H1 (cell line): ENCODE results near the gene BRD9. TPM values are rescaled to one million over a fixed set of nuclear protein-coding genes. Genes with fewer than 3 reads are reported as not detected.
"Not testable (repeated sequence)": the region's sequence is repeated elsewhere in the genome, so short reads cannot be mapped to it uniquely, and the experiment has no call there.

Source experiments
- CTCF ChIA-PET: fragments of 300-600 bp; sonication (Branson Sonifier 250); formaldehyde crosslinking; loops from one replicate; lab custom pipeline; 2021; ENCODE audit not compliant: partially characterized antibody; lab: Charles Lee
- POLR2A ChIA-PET: fragments of 300-600 bp; sonication (Branson Sonifier 250); formaldehyde crosslinking; loops from one replicate; lab custom pipeline; 2021; ENCODE audit warnings: inconsistent platforms; ENCODE audit not compliant: partially characterized antibody; lab: Charles Lee
- DNase-seq, 2 experiments: peaks; one replicate each; pipeline versions ENCODE4 v3.0.0 to v3.0.0-alpha.2; 2010 to 2022; ENCODE audit warnings: low spot score in 2 of 2, low read depth in 1 of 2, mixed read lengths in 1 of 2
- FAIRE-seq: peaks from 2 replicates; lab custom pipeline; 2011; peaks lifted over from hg19 to GRCh38; lab: Jason Lieb, UNC
- H2AFZ ChIP-seq: 2 replicates; pipeline ENCODE4 v1.8.1; 2012; ENCODE audit warnings: low read length, inconsistent platforms
- H2AK5ac ChIP-seq: 2 replicates; pipeline ENCODE4 v1.6.1; 2013; ENCODE audit warnings: low read depth, low read length
- H2BK120ac ChIP-seq: replicated peaks from 2 replicates; pipeline ENCODE3; 2013; ENCODE audit warnings: low read depth, low read length, inconsistent platforms
- H2BK12ac ChIP-seq: 2 replicates; pipeline ENCODE4 v1.6.1; 2013; ENCODE audit warnings: low read depth, low read length
- H2BK15ac ChIP-seq: 2 replicates; pipeline ENCODE4 v1.6.1; 2013; ENCODE audit warnings: low read length
- H2BK20ac ChIP-seq: 2 replicates; pipeline ENCODE4 v1.6.1; 2013; ENCODE audit warnings: low read length
- H2BK5ac ChIP-seq: 2 replicates; pipeline ENCODE4 v1.6.1; 2013; ENCODE audit warnings: low read depth, low read length
- H3K14ac ChIP-seq: 2 replicates; pipeline ENCODE4 v1.6.1; 2013; ENCODE audit warnings: inconsistent platforms; ENCODE audit not compliant: insufficient read length
- H3K18ac ChIP-seq: 2 replicates; pipeline ENCODE4 v1.6.1; 2013; ENCODE audit warnings: low read length; ENCODE audit errors: extremely low read depth
- H3K23ac ChIP-seq: 2 replicates; pipeline ENCODE4 v1.6.1; 2013; ENCODE audit warnings: inconsistent platforms; ENCODE audit not compliant: insufficient read length
- H3K23me2 ChIP-seq: 2 replicates; pipeline ENCODE4 v1.6.1; 2013; ENCODE audit warnings: low read depth, low read length
- H3K27ac ChIP-seq: 2 replicates; pipeline ENCODE4 v1.6.1; 2011; ENCODE audit warnings: low read depth, low read length, inconsistent platforms
- H3K27me3 ChIP-seq, 4 experiments: replicated peaks in 1 of 4; 1 replicate in 1 of 4; 2 replicates in 3 of 4; pipeline versions ENCODE4 v1.6.1 to v1.8.1; 2011 to 2013; ENCODE audit warnings: low read length in 3 of 4, mild to moderate bottlenecking in 3 of 4, inconsistent platforms in 2 of 4, mixed read lengths in 2 of 4, moderate library complexity in 1 of 4; ENCODE audit not compliant: control insufficient read depth in 3 of 4, insufficient read depth in 3 of 4; ENCODE audit errors: extremely low read depth in 1 of 4
- H3K36me3 ChIP-seq, 4 experiments: 2 replicates each; pipeline versions ENCODE4 v1.6.1 to v1.8.1; 2011 to 2013; ENCODE audit warnings: mild to moderate bottlenecking in 4 of 4, low read length in 3 of 4, moderate library complexity in 2 of 4, control low read depth in 1 of 4, inconsistent platforms in 1 of 4; ENCODE audit not compliant: insufficient read depth in 4 of 4, control insufficient read depth in 2 of 4
- H3K4ac ChIP-seq: replicated peaks from 2 replicates; pipeline ENCODE3; 2013; ENCODE audit warnings: low read length, low read depth, mixed read lengths, inconsistent platforms; ENCODE audit not compliant: insufficient read length
- H3K4me1 ChIP-seq, 4 experiments: replicated peaks in 1 of 4; 1 replicate in 1 of 4; 2 replicates in 3 of 4; pipeline versions ENCODE4 v1.6.1 to v1.8.1; 2011 to 2013; ENCODE audit warnings: low read length in 3 of 4, inconsistent platforms in 2 of 4, mixed read lengths in 1 of 4; ENCODE audit not compliant: insufficient read depth in 4 of 4, control insufficient read depth in 3 of 4
- H3K4me2 ChIP-seq, 2 experiments: 2 replicates each; pipeline versions ENCODE4 v1.6.1 to v1.8.1; 2011 to 2013; ENCODE audit warnings: low read depth in 2 of 2, low read length in 2 of 2, control low read depth in 1 of 2, inconsistent platforms in 1 of 2, mild to moderate bottlenecking in 1 of 2; ENCODE audit not compliant: insufficient read depth in 1 of 2
- H3K4me3 ChIP-seq, 4 experiments: fragments of 200-600, 300-600 bp in 1 of 4; sonication (generic), shearing (Covaris generic), sonication (Bioruptor Twin) in 1 of 4; 2 replicates each; pipeline versions ENCODE4 v1.5.1 to v1.8.1; 2011 to 2016; ENCODE audit warnings: low read length in 4 of 4, low read depth in 3 of 4, control low read depth in 2 of 4, inconsistent platforms in 2 of 4, mild to moderate bottlenecking in 2 of 4, mixed read lengths in 1 of 4, moderate library complexity in 1 of 4; ENCODE audit not compliant: insufficient read depth in 2 of 4; ENCODE audit errors: extremely low read depth in 1 of 4
- H3K56ac ChIP-seq: replicated peaks from 2 replicates; pipeline ENCODE3; 2013; ENCODE audit warnings: low read depth, mild to moderate bottlenecking, mixed read lengths, low read length, inconsistent platforms; ENCODE audit not compliant: insufficient read length
- H3K79me1 ChIP-seq: 2 replicates; pipeline ENCODE4 v1.6.1; 2013; ENCODE audit warnings: low read depth, low read length, control low read depth
- H3K79me2 ChIP-seq, 2 experiments: 2 replicates each; pipeline versions ENCODE4 v1.6.1 to v1.8.1; 2012 to 2013; ENCODE audit warnings: low read length in 2 of 2, mild to moderate bottlenecking in 2 of 2, inconsistent platforms in 1 of 2; ENCODE audit not compliant: insufficient read depth in 2 of 2, control insufficient read depth in 1 of 2
- H3K9ac ChIP-seq, 4 experiments: replicated peaks in 1 of 4; 1 replicate in 1 of 4; 2 replicates in 3 of 4; pipeline versions ENCODE4 v1.6.1 to v1.8.1; 2011 to 2013; ENCODE audit warnings: low read depth in 3 of 4, low read length in 3 of 4, control low read depth in 2 of 4, mild to moderate bottlenecking in 2 of 4, moderate library complexity in 2 of 4, inconsistent platforms in 1 of 4; ENCODE audit errors: extremely low read depth in 1 of 4
- H3K9me3 ChIP-seq, 2 experiments: 2 replicates each; pipeline versions ENCODE4 v1.6.1 to v1.8.1; 2012 to 2013; ENCODE audit warnings: mild to moderate bottlenecking in 2 of 2, moderate library complexity in 2 of 2, control low read depth in 1 of 2, inconsistent platforms in 1 of 2, low read depth in 1 of 2, low read length in 1 of 2, mixed read lengths in 1 of 2; ENCODE audit not compliant: insufficient read depth in 2 of 2
- H4K20me1 ChIP-seq, 2 experiments: replicated peaks in 1 of 2; 2 replicates each; pipeline versions ENCODE3 to v1.8.1; 2011 to 2013; ENCODE audit warnings: inconsistent platforms in 2 of 2, low read length in 2 of 2, mild to moderate bottlenecking in 1 of 2; ENCODE audit not compliant: insufficient read depth in 2 of 2, control insufficient read depth in 1 of 2
- H4K5ac ChIP-seq: 2 replicates; pipeline ENCODE4 v1.6.1; 2013; ENCODE audit warnings: low read length, low read depth, mixed read lengths, inconsistent platforms; ENCODE audit not compliant: insufficient read length
- H4K8ac ChIP-seq: 2 replicates; pipeline ENCODE4 v1.8.0; 2013; ENCODE audit warnings: mild to moderate bottlenecking, moderate library complexity, low read length, inconsistent platforms; ENCODE audit not compliant: insufficient read depth; ENCODE audit errors: extremely low read depth
- H4K91ac ChIP-seq: replicated peaks from 2 replicates; pipeline ENCODE3; 2013; ENCODE audit warnings: low read length, mixed read lengths, inconsistent platforms; ENCODE audit not compliant: insufficient read length
- CTCF ChIP-seq, 3 experiments: IDR thresholded peaks; 1 replicate in 2 of 3; 2 replicates in 1 of 3; pipeline versions ENCODE4 v1.5.1 to v1.6.1; 2011; ENCODE audit warnings: low read length in 3 of 3, mild to moderate bottlenecking in 3 of 3, inconsistent platforms in 2 of 3, low read depth in 1 of 3, moderate library complexity in 1 of 3; ENCODE audit not compliant: insufficient read depth in 1 of 3; ENCODE audit errors: control extremely low read depth in 1 of 3
- WGBS, 2 experiments: shearing (Covaris generic) in 1 of 2; methylation state at CpG; one replicate each; pipeline versions ENCODE4 v1.1.6 to v1.1.7; 2013 to 2015; ENCODE audit warnings: low lambda C conversion rate in 2 of 2, mixed read lengths in 2 of 2, inconsistent platforms in 1 of 2, low coverage in 1 of 2, missing lambda C conversion rate in 1 of 2; ENCODE audit not compliant: insufficient replicate concordance in 2 of 2, insufficient coverage in 1 of 2, insufficient read length in 1 of 2; ENCODE audit errors: extremely low coverage in 1 of 2, missing lambda C conversion rate in 1 of 2; 5-methylcytosine and 5-hydroxymethylcytosine counted together
- polyA plus RNA-seq, 7 experiments: library from polyadenylated mRNA; depleted of rRNA in 3 of 7; stranded (reverse) in 5 of 7; unstranded in 2 of 7; fragments of >200 nt in 5 of 7; fragments of 200-250 nt in 2 of 7; gene quantifications; 1 replicate in 5 of 7; 2 replicates in 1 of 7; 4 replicates in 1 of 7; pipeline versions ENCODE4 v1.2.1 to v1.2.3, GENCODE V29; 2011 to 2013; ENCODE audit warnings: missing spikeins in 2 of 7, mixed read lengths in 2 of 7
- total RNA-seq: library from RNA; stranded (reverse); fragmentation: NEBNext Ultra II Directional; extraction: Animal tissue kit (Norgen Biotek cat#: 25700); gene quantifications from 2 replicates; pipeline ENCODE4 v1.2.1, GENCODE V29; 2021

The BRD9 gene
- total and polyA plus RNA-seq, 2 of the 8 experiments (the other 6 are each of a cell fraction or from before 2014, with no cell fraction given) = 9.3 to 49.4 TPM

- H3K9me3 ChIP-seq, H4K5ac ChIP-seq, H3K4me2 ChIP-seq, H2AFZ ChIP-seq, POLR2A ChIA-PET, H3K56ac ChIP-seq, H2AK5ac ChIP-seq, H2BK20ac ChIP-seq, H2BK12ac ChIP-seq, H4K8ac ChIP-seq, H3K79me1 ChIP-seq, H3K14ac ChIP-seq, H3K18ac ChIP-seq, CTCF ChIA-PET, H3K9ac ChIP-seq, H4K20me1 ChIP-seq, H3K4me3 ChIP-seq, H3K79me2 ChIP-seq, H3K23ac ChIP-seq, H4K91ac ChIP-seq, H2BK15ac ChIP-seq, H3K4ac ChIP-seq, H3K23me2 ChIP-seq, H2BK120ac ChIP-seq, H2BK5ac ChIP-seq, H3K4me1 ChIP-seq, H3K27me3 ChIP-seq, H3K27ac ChIP-seq, FAIRE-seq, H3K36me3 ChIP-seq: not testable (repeated sequence)
- DNase-seq = peak in 1 of 2 experiments; percentile 58
- TF ChIP-seq CTCF (IDR thresholded peaks at IDR 0.05; ENCODE audit: control extremely low read depth in 1 of 3, insufficient read depth in 1 of 3, low read depth in 1 of 3, low read length in 3 of 3) = peak in 2 of 3 experiments; percentile 11 to 16; a peak in 2 of 4 replicates
- 77% methylated on average over 10 of the region's 10 CpGs; no CpG with 5 or more reads in 1 of the 2 experiments for WGBS, 2 experiments
These were observed 54.2 kb downstream of the BRD9 start for GRCh38 chr5:838431-838851.
